Chondrocyte (in vitro differentiated cells): ENCODE measurements around the gene ERCC4. TPM values are rescaled to one million over a fixed set of nuclear protein-coding genes. Genes with fewer than 3 reads are reported as not detected.
A peak's percentile ranks its signal among the peaks of the same experiment; 100 is the strongest.

ENCODE experiments used
- DNase-seq: peaks from one replicate; pipeline ENCODE4 v3.0.0; 2021; ENCODE audit warnings: mixed read lengths, low spot score
- H3K27ac Mint-ChIP-seq: one replicate; pipeline ENCODE4 v1.8.0; 2021; ENCODE audit warnings: mild to moderate bottlenecking, moderate library complexity, mixed read lengths; ENCODE audit not compliant: unreplicated experiment
- H3K27me3 Mint-ChIP-seq: 2 replicates; pipeline ENCODE4 v1.8.0; 2021; ENCODE audit warnings: low read depth, mixed read lengths
- H3K36me3 Mint-ChIP-seq: 2 replicates; pipeline ENCODE4 v1.8.0; 2021; ENCODE audit warnings: low read depth, mixed read lengths
- H3K4me1 Mint-ChIP-seq: 2 replicates; pipeline ENCODE4 v1.8.0; 2021; ENCODE audit warnings: low read depth, mild to moderate bottlenecking, mixed read lengths
- H3K4me3 Mint-ChIP-seq: one replicate; pipeline ENCODE4 v1.8.0; 2021; ENCODE audit warnings: mild to moderate bottlenecking, moderate library complexity, mixed read lengths; ENCODE audit not compliant: unreplicated experiment
- H3K9me3 Mint-ChIP-seq: 2 replicates; pipeline ENCODE4 v1.8.0; 2021; ENCODE audit warnings: low read depth, mixed read lengths
- total RNA-seq: library from RNA; stranded (reverse); gene quantifications from 3 replicates; pipeline ENCODE4 v1.2.1, GENCODE V29; 2021
- TF ChIP-seq, protein P1 (sequence below): fragments of 200-600 bp; sonication (generic); IDR thresholded peaks from 2 replicates; pipeline ENCODE4 v1.5.0; 2021; ENCODE audit warnings: antibody characterized with exemption, mild to moderate bottlenecking, moderate library complexity

Gene ERCC4
- total RNA-seq, 1 donor from 2014 or later: 18.5 TPM

DNA sequence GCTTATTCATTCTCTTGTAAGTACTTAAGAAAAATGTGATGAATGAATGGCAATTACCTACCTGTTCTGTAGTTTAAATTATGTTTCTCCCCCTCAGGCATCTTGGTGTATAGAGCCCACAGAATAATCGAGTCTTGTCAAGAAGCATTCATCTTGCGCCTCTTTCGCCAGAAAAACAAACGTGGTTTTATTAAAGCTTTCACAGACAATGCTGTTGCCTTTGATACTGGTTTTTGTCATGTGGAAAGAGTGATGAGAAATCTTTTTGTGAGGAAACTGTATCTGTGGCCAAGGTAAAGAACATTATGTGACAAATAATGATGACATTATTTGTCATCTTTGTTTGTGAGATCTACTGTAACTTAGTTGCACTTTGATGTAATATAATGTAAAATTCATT is 6.5 kb downstream of the ERCC4 start:
- H3K27ac Mint-ChIP-seq: no peak overlapping the region
- no peak overlapping the region for H3K4me3 Mint-ChIP-seq
- H3K4me1 Mint-ChIP-seq: peaks cover 25% of the 10 kb centered on the region
- no peaks in the 10 kb centered on the region for H3K27me3 Mint-ChIP-seq
- TF ChIP-seq, protein P1, sequence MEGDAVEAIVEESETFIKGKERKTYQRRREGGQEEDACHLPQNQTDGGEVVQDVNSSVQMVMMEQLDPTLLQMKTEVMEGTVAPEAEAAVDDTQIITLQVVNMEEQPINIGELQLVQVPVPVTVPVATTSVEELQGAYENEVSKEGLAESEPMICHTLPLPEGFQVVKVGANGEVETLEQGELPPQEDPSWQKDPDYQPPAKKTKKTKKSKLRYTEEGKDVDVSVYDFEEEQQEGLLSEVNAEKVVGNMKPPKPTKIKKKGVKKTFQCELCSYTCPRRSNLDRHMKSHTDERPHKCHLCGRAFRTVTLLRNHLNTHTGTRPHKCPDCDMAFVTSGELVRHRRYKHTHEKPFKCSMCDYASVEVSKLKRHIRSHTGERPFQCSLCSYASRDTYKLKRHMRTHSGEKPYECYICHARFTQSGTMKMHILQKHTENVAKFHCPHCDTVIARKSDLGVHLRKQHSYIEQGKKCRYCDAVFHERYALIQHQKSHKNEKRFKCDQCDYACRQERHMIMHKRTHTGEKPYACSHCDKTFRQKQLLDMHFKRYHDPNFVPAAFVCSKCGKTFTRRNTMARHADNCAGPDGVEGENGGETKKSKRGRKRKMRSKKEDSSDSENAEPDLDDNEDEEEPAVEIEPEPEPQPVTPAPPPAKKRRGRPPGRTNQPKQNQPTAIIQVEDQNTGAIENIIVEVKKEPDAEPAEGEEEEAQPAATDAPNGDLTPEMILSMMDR: no peak
- H3K36me3 Mint-ChIP-seq: peaks cover 6% of the 10 kb centered on the region
- no peak for DNase-seq
- H3K9me3 Mint-ChIP-seq: no peaks in the 10 kb centered on the region

GRCh38 chr16:13926891-13927290 is 6.9 kb downstream of the ERCC4 start:
- Mint-ChIP-seq H3K27ac (no peak overlapping the region), H3K9me3 (no peaks in the 10 kb centered on the region), H3K27me3 (no peaks in the 10 kb centered on the region), H3K4me1 (peaks cover 21% of the 10 kb centered on the region), H3K36me3 (peaks cover 6% of the 10 kb centered on the region), H3K4me3 (no peak overlapping the region)
- no peak for DNase-seq
- TF ChIP-seq, protein P1: no peak

- H3K4me1 Mint-ChIP-seq: peaks cover 18% of the 10 kb centered on the region
Measured at GRCh38 chr16:13928646-13929045, 8.7 kb downstream of the ERCC4 start.

GRCh38 chr16:13931845-13932244 is 11.9 kb downstream of the ERCC4 start:
- H3K27ac Mint-ChIP-seq: no peak overlapping the region
- no peak for DNase-seq
- H3K27me3 Mint-ChIP-seq: no peaks in the 10 kb centered on the region
- TF ChIP-seq, protein P1: no peak
- no peak overlapping the region for H3K4me3 Mint-ChIP-seq
- H3K4me1 Mint-ChIP-seq: peaks cover 5% of the 10 kb centered on the region
- peaks cover 6% of the 10 kb centered on the region for H3K9me3 Mint-ChIP-seq
- peaks cover 23% of the 10 kb centered on the region for H3K36me3 Mint-ChIP-seq

More at GRCh38 chr16:13928646-13929045, 8.7 kb downstream of the ERCC4 start:
- TF ChIP-seq, protein P1: no peak
- no peak for DNase-seq
- Mint-ChIP-seq H3K4me3 (no peak overlapping the region), H3K27ac (no peak overlapping the region), H3K36me3 (peaks cover 8% of the 10 kb centered on the region), H3K9me3 (no peaks in the 10 kb centered on the region), H3K27me3 (no peaks in the 10 kb centered on the region)

DNA sequence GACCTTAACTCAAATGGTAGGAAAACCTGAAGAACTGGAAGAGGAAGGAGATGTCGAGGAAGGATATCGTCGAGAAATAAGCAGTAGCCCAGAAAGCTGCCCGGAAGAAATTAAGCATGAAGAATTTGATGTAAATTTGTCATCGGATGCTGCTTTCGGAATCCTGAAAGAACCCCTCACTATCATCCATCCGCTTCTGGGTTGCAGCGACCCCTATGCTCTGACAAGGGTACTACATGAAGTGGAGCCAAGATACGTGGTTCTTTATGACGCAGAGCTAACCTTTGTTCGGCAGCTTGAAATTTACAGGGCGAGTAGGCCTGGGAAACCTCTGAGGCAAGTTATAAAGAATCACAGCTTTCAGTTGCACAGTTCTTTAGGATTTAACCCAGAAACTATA is 15.5 kb downstream of the ERCC4 start:
- Mint-ChIP-seq H3K36me3 (peaks cover 34% of the 10 kb centered on the region), H3K27ac (no peak overlapping the region), H3K4me3 (no peak overlapping the region), H3K27me3 (no peaks in the 10 kb centered on the region), H3K4me1 (peaks cover 5% of the 10 kb centered on the region), H3K9me3 (peaks cover 6% of the 10 kb centered on the region)
- no peak for DNase-seq
- TF ChIP-seq, protein P1: peak; percentile 75
